Medulla oblongata (tissue), 1 donor: ENCODE results near the gene SH3BP5.

Experiments
- DNase-seq: peaks from one replicate; pipeline ENCODE4 v3.0.0-alpha.2; 2015; ENCODE audit errors: extremely low spot score

SH3BP5 gene

DNA sequence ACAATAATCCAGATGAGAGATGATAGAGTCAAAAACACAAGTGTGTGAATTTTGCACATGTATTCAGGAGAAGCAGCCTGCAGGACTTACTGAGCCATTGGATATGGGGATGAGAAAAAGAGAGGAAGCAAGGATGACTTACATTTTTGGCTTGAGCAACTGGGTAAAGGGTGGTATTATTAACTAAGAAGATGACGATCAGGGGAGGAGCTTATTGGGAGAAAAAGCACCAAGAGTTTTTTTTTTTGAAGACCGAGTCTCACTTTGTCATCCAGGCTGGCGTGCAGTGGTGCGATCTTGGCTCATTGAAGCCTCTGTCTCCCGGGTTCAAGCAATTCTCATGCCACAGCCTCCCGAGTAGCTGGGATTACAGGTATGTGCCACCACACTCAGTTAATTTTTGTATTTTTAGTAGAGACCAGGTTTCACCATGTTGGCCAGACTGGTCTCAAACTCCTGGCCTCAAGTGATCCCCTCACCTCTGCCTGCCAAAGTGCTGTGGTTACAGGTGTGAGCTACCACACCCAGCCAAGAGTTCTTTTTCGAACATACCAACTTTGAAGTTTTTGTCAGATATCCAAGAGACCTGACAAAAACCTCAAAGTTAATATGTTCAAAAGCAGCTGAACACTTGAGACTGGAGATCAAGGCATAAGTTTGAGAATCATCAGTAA is 14.8 kb upstream of the SH3BP5 start:
- no peak for DNase-seq

DNA sequence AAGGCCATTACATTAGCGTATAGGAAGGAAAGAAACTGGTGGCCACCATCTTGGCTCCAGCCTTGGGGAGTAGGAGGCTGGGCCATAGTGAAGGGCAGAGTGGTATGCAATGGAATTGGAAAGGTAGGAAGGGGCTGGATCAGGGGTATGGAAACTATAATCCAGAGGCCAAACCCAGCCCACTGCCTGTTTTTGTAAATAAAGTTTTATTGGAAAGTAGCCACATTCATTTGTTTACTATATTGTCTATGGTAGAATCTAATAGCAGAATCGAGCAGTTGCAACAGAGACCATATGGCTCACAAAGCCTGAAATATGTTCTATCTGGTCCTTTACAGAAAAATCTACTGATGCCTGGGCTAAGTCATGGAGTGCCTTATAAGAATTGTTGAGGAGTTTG is 14.1 kb upstream of the SH3BP5 start:
- DNase-seq: no peak

DNA sequence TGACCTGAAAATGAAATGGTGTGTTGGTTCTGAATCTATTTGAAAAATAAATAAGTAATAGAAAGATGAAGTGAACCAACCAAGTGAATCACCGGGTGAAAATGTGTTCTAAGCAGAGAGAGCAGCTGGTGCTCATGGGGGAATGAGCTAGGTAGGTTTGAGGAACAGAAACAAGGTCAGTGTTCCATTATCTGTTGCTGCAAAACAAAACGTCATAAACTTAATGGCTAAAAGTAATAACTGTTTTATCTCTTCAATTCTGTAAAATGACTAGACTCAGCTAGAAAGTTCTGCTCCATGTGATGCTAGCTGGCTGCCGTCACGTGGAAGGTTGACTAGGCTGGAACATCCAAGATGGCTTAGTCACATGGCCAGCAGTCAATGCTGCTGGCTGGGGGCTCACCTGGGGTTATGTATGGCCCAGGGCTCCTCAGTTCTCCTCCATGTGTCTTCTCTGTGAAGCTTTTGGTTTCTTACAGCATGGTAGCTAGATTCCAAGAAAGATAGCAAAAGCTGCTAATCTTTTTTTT is 13.3 kb upstream of the SH3BP5 start:
- DNase-seq: no peak

DNA sequence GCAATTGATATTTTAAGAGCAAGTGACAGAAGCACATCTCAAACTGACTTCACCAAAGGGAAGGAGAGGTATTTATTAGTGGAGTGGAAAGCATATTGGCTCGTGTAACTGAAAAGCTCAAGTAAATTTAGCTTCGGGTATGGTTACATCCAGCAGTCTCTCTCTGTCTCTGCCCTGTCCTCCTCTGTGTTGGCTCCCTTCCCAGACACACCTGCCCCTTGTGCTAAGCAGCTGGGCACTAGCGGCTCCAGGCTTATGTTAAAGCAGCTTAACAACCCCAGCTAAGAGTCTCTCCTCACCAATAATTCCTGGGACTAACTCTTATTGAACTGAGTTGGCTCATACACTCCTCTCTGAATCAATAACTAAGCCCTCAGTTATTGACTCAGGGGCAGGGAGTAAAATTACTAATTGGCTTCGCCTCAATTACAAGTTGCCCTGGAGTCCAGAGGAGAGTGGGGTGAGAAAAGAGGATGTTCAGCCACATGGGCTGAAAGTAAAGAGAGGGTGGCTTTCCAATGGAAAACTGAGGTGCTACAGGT is 12.8 kb upstream of the SH3BP5 start:
- no peak for DNase-seq

DNA sequence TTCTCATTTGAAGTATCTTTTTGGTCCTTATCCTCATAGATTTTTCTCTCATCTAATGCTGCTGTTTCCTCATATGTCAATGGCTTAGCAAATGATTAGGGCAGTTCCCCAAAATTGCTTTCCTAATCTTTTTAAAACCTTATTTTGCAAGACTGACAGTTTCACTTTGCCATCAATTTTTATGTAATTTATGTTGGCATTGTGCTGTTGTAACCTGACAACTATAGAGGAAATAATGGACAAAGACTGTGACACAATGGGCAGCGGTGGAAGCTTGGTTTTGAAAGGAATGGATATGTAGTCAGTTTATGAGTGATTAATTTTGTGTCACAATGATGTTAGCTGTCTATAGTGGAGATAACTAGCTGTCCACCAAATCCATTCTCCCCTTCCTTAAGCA is 10.6 kb upstream of the SH3BP5 start:
- no peak for DNase-seq

DNA sequence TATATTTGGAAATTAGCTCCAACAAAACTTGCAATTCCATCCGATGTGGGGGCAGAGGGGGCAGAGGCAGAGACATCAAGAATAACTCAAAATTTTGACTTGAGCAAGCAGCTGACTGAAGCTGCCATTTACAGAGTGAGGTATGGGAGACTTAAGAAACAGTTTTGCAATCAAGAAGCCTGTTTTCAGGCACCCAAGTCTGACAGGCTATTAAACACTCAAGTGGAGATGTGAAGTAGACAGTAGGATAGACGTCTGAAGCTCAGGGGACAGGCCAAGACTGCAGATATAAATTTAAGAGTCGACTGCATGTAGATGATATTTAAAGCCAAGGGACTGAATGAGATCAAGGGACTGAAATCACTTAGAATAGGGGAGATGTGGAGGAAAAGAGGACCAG is 9.9 kb upstream of the SH3BP5 start:
- DNase-seq: no peak

DNA sequence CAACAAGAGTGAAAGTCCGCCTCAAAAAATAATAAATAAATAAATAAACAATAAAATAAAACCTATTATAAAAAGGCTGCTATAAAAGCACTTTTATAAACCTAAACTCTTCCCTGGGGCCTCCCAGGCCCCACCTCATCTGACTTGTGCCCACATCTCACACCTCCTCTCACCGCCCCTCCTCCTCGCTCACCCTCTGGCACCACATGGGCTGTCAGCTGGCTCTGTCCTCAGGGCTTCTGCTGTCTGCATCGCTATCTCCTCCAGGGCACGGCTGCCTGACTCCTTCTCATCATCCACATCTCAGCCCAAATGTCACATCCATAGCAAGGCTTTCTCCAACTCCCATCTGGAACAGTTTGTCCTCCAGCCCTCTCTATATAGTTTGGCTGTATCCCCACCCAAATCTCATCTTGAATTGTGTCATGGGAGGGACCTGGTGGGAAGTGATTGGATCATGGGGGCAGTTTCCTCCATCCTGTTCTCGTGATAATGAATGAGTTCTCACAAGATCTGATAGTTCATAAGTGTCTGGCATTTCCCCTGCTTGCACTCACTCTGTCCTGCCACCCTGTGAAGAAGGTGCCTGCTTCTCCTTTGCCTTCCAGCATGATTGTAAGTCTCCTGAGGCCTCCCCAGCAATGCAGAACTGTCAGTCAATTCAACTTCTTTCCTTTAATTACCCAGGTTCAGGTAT is 8.8 kb upstream of the SH3BP5 start:
- DNase-seq: no peak

DNA sequence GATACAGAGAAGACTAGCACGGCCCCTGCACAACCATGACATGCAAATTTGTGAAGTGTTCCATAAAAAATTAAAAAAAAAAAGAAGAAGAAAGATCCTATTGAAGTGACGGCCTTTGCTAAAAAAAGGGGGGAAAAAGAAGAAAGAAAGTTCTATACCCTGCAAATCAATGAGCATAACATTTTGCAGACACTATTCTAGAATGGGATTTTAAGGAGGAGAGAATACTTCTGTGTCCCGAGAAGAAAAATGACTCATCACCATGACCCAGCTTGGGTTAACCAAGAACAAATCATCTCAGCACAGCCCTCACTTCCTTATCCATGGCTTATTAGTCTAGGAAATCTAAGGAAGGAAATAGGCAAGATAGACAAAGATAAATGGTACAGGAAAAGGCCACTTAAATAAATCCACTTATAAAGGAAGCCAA is 7.4 kb upstream of the SH3BP5 start:
- no peak for DNase-seq

DNA sequence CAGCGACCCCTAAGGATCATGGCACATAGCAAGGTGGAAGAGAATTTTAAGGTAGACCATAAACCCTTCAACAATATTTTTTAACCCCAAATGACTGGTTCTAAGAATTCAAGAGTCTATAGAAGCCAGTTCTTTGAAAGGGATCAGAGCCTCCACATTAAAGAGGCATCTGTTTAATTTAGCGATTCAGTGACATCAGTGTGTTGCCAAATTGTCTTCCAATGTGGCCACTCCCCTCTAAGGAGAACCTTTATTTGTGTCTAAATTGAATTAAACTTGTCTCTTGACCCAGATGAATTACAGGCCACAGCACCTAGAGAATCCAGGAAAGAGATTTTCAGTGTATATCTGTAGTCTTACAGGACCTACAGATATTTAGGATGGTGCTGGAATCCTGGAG is 6.6 kb upstream of the SH3BP5 start:
- no peak for DNase-seq

DNA sequence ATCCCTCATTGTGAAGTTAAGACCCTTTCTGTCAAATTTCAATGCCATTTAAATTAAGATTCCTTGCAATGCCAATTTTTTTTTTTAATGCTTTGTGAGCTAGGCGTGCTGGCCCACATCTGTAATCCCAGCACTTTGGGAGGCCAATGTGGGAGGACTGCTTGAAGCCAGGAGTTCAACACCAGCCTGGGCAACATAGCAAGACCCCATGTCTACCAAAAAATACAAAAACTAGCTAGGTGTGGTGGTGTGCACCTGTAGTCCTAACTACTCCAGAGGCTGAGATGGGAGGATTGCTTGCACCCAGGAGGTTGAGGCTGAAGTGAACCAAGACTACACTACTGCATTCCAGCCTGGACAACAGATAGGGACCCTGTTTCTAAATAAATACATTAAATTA is 5.6 kb upstream of the SH3BP5 start:
- no peak for DNase-seq

DNA sequence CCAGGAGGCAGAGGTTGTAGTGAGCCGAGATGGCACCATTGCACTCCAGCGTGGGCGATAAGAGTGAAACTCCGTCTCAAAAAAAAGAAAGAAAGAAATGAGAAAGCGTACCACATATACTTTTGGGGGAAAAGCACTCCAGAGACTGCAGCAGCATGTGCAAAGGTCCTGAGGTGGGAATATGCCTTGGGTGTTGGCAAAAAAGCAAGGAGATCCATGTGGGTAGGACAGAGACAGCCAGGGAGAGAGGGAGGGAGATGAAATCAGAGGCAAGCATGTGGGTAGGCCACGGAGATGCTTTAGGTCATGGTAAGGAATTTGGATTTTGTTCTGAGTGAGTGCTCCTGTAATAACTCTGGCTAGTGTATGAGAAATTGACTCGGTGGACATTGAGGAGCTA is 3.7 kb upstream of the SH3BP5 start:
- DNase-seq: no peak

DNA sequence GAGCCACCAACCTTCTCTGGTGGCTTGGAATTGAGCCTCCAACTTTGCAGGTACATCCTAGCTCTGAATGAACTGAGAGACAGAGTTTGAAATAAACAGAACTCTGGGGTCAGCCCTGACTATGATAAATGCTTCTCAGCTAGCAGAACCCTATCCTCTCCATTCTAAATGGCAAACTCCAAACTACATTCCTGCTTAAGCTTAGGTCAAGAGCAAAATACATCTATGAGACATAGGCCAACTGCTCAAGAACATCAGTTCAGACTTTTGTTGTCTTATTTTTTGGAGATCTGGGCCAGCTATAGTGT is 1.5 kb upstream of the SH3BP5 start:
- DNase-seq: no peak

DNA sequence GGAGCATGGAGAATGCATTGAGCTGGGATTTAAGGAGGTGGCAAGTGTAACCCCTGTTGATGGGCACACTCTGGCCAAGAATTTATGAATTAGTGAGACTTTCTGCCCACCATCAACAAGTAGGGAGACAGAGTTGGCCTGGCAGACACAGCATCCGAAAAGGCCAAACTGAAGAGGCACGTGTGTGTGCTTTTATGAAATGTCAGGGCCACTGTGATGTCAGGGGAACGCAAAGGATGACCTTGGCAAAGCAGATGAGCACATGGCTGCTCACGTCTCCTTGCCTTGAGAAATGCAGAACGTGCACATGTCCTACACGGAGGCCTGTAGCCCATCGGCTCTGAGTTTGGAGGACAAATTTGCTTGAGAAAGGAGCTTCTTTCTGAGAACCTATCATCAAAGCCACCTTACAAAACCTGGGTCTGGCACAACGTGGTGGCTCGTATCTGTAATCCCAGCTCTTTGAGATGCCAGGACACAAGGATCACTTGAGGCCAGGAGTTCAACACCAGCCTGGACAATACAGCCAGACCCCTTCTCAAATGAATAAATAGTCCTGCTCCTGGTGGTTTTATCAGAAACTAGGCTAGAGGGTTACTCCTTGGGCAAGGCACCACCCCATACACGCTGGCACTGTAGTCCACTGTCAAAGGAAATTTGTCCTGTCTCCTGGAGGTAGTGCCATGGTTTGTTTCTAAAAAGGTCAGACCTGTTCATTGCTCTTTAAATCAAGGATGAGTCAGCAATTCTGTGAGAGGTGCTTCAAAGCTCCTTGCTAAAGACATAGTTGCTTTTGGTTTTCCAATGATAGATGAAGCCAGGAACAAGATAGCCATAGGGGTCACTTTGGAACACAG is 941 bp upstream of the SH3BP5 start:
- no peak for DNase-seq

DNA sequence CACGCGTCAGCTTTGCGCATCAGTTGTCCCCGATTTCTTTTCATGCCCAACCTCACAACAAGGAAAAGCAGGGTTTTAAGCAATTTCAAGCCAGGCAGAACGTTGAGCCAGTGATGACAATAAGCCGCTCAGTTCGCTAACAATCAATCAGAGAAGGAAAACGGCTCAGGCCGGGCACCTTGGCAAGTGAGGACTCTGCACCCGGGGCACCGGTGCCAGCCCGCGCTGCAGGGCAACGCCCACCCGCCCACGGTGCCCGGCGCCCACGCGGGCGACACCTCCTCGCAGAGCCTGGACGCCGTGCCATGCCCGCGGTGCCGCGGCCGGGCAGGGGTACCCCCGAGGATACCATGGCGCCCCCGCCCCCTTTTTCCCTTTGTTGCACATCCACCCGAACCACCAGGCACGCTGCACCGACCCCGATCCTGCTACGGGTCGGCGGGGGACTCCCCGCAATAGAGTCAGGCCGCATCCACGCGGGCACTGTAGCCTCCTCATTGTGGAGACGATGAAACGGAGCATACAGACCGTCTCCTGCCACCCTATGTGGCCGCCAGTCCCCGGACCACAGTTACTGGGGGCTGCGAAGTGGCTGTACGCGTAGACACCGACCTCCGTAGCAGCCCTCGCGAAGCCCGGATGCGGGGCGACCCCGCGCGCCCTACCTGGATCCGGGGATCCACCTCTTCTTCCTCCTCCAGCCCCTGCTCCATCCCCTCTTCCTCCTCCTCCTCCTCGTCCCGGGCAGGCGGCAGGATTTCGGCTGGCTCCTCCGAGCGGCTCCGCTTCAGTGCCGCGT is 581 bp downstream of the SH3BP5 start:
- peak; percentile 33 for DNase-seq

DNA sequence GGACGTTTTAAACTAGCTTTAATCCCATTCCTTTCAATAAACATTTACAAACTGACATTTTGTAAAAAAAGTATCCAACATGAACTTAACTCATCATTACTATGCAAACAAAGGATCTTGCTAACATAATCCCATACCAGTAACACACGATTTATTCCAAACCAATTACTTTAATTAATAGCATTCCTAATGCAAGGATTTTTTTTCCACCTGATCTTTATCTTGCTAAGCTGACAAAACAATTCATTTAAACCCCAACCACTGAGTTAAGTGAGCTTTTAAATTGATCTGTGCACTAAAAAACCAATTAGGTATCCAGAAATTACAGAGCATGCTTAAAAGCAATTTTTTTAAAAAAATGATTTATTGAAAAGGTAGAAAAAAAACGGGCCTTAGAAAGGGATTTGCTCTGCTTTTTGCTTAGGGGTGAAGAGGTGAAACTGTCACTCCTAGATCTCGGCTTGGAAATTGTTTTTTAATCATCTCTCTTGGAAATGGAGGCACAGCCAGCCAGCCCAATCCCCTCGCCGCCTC is 1.2 kb downstream of the SH3BP5 start:
- DNase-seq: no peak

DNA sequence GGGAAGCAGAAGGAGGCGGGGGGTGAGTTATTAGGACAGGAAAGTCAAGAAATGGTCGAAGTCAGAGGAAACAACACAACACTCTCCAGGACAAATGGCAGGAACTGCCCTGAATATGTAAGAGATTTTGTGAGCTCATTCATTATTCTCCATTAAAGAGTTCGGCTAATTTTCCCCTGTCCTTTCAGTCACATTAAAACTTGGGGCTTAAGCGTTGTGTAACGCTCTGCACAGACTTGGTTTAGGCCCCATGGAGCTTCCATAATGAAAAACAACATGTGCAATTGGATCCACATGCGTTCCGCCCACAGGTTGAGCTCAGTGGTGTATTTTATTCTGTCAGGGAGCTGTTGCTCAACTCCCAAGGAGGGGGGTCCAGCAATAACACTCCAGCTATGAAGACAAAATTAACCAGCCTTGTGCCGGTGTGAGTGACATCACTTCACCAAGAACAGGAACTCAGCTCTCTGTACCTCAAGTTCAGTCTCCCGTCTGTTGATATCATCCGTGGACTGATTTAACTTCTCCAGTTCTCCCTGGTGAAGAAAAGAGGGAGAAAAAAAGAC is 2.3 kb downstream of the SH3BP5 start:
- DNase-seq: no peak

DNA sequence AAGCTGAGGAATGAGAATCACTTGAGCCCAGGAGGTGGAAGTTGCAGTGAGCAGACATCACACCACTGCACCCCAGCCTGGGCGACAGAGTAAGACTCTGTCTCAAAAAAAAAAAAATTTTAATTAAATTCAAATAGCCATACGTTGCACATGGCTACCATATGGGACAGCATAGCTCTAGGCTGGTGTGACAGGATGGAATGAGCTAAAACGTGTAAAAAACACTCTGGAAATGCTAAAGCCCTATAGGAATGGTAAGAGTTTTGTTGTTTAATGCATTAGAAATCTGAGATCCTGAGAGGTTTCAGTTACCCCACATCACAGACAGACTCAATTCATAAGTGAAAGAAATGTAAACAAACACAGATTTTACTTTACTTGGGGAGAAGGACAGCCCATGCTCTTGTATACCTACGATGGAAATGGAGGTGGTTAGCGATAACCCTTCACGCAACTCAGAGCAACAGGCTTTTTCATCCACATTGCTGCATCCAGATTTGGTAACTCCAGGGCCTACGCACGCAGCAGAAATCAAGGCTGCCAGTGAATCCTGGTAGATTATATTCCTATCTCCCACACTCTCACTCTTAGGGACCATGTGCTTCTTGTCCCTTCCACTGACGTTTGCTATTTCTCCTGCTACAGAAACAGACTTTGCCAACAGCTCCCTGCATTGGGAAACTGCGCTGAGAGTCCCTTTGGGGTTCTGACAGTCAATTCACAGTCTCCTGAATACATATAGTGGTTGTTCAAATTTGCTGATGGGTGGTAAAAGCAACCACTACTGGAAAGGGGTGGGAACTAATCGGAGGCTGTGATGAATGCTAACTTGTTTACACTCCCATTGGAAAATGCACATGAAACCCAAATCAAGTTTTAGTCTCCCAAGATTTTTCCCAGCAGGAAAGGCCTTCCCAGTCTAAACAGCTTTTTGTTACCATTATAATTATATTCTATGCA is 3.1 kb downstream of the SH3BP5 start:
- DNase-seq: no peak

DNA sequence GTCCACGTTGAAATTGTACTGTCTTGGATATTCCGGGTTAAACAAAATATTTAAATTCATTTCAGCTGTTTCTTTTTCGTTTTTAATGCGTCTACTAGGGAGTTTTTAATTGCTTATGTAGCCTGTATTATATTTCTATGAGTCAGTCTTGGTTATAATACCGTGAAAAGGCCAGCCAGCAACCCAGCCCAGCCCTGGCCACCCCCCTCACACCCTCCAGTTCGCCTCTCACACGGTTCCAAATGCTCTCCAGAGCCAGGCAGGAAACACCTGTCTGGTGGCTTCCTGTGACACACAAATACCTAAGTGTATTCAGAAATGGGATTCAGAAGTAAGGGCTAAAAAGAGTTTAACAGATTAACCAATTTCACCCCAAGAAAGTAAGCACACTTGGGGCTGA is 4.4 kb downstream of the SH3BP5 start:
- no peak for DNase-seq

DNA sequence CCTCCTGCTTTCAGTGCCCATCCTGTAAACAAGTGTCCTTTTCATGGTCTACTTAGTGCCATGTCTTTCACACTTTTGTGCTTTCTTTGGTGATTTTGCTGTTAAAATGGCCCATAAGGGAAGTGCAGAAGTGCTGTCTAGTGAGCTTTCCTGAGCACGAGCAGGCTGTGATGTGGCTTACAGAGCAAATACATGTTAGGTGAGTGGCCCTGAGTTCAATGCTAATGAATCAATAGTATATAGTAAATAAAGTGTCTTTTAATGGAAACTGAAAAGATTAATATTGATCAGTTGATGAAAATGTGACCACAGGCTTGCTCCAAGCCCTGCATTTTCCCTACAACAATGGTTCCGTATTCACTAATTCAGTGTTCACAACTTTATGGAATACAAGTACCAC is 5.7 kb downstream of the SH3BP5 start:
- DNase-seq: no peak

DNA sequence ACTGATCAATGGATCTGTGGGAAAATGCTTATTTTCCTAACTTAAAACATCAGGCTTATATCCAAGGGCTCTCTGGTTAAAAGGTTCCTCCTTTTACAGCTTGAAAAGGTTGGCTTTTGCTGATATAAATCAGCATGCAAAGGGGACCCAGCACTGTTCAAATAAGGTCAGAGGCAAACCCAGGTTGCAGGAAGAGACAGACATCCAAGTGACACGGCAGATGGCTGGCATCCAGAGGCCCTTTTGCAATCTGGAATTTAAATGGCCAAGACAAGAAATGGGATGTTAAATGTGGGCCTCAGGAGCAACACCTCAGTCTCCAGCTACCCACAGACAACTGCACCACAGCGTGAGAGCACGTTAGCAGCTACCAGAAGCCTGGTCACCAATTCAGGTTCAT is 6.3 kb downstream of the SH3BP5 start:
- no peak for DNase-seq
